Ureter (tissue), 1 donor: ENCODE measurements around the gene DIPK1A. TPM values are rescaled to one million over a fixed set of nuclear protein-coding genes. Genes with fewer than 3 reads are reported as not detected.
A peak's percentile ranks its signal among the peaks of the same experiment; 100 is the strongest.

Experiments
- DNase-seq: peaks from one replicate; pipeline ENCODE4 v3.0.0-alpha.2; 2020; ENCODE audit warnings: low spot score
- total RNA-seq: library from RNA; stranded (reverse); gene quantifications from one replicate; pipeline ENCODE4 v1.2.4, GENCODE V29; 2023
- donor health status: DM: yes; HTN: yes; CAD: no.

Gene DIPK1A
- total RNA-seq, 1 donor from 2014 or later = 8.9 TPM

- DNase-seq = no peak
Observed at GRCh38 chr1:92842082-92843045, 118.9 kb downstream of the DIPK1A start.

GRCh38 chr1:92840600-92840999 is 120.7 kb downstream of the DIPK1A start:
- DNase-seq = no peak

GRCh38 chr1:92839442-92839841 is 121.8 kb downstream of the DIPK1A start:
- DNase-seq = no peak

- no peak for DNase-seq
Observed at GRCh38 chr1:92838519-92838918, 122.7 kb downstream of the DIPK1A start.

GRCh38 chr1:92837062-92837461 is 124.2 kb downstream of the DIPK1A start:
- no peak for DNase-seq

GRCh38 chr1:92834617-92835016 is 126.6 kb downstream of the DIPK1A start:
- DNase-seq = no peak

- no peak for DNase-seq
Observed at GRCh38 chr1:92833840-92834239, 127.4 kb downstream of the DIPK1A start.

- DNase-seq = no peak
Observed at GRCh38 chr1:92832537-92833114, 128.6 kb downstream of the DIPK1A start.

GRCh38 chr1:92831762-92832536 is 129.3 kb downstream of the DIPK1A start, which contains the start of gene RPL5:
RPL5 (plus strand) TSS chr1:92832040; CDS start chr1:92832115, 75 bp downstream.
- peak; percentile 98 for DNase-seq

- DNase-seq = no peak
Observed at GRCh38 chr1:92831368-92831761, 129.9 kb downstream of the DIPK1A start.

- DNase-seq = no peak
Observed at GRCh38 chr1:92826792-92827191, 134.5 kb downstream of the DIPK1A start.

GRCh38 chr1:92822879-92823278 is 138.4 kb downstream of the DIPK1A start:
- no peak for DNase-seq

GRCh38 chr1:92820551-92820950 is 140.7 kb downstream of the DIPK1A start:
- DNase-seq = no peak

GRCh38 chr1:92820024-92820423 is 141.2 kb downstream of the DIPK1A start:
- DNase-seq = no peak

GRCh38 chr1:92817986-92818764 is 143.1 kb downstream of the DIPK1A start:
- no peak for DNase-seq

- DNase-seq = no peak
Observed at GRCh38 chr1:92817137-92817697, 144.0 kb downstream of the DIPK1A start.

- DNase-seq = no peak
Observed at GRCh38 chr1:92816732-92817131, 144.5 kb downstream of the DIPK1A start.

GRCh38 chr1:92808381-92808780 is 152.9 kb downstream of the DIPK1A start:
- DNase-seq = no peak

GRCh38 chr1:92805216-92805615 is 156.0 kb downstream of the DIPK1A start:
- no peak for DNase-seq

- peak; percentile 73 for DNase-seq
Observed at GRCh38 chr1:92804721-92805201, 156.5 kb downstream of the DIPK1A start.
